HG02798 (cell line): ENCODE results near the gene UBR3.
"Not testable (repeated sequence)": the region's sequence is repeated elsewhere in the genome, so short reads cannot be mapped to it uniquely, and the experiment has no call there.

Source experiments
- ATAC-seq: cut with Tn5 transposase; IDR thresholded peaks from one replicate; pipeline ENCODE4 v1.9.1; 2021; ENCODE audit warnings: mild to moderate bottlenecking; ENCODE audit not compliant: unreplicated experiment, poor library complexity

UBR3 gene

GRCh38 chr2:169827272-169828140, at the start of gene UBR3:
Gene UBR3 (plus strand): TSS chr2:169827454. CDS start chr2:169827508, 54 bp downstream.
- ATAC-seq: peak; percentile 86

GRCh38 chr2:169778446-169778845, 48.8 kb upstream of the UBR3 start:
- no peak for ATAC-seq

- no peak for ATAC-seq
These were observed 45.8 kb upstream of the UBR3 start for GRCh38 chr2:169781249-169782013.

- ATAC-seq: no peak
These were observed 44.7 kb upstream of the UBR3 start for GRCh38 chr2:169782513-169782912.

GRCh38 chr2:169790581-169790980, 36.7 kb upstream of the UBR3 start:
- ATAC-seq: no peak

- ATAC-seq: no peak
These were observed 32.1 kb upstream of the UBR3 start for GRCh38 chr2:169795181-169795580.

- ATAC-seq: no peak
These were observed 30.8 kb upstream of the UBR3 start for GRCh38 chr2:169796441-169796840.

GRCh38 chr2:169797601-169798000, 29.7 kb upstream of the UBR3 start:
- no peak for ATAC-seq

- ATAC-seq: no peak
These were observed 28.9 kb upstream of the UBR3 start for GRCh38 chr2:169798397-169798717.

GRCh38 chr2:169798718-169799592, 28.3 kb upstream of the UBR3 start, which contains the start of gene SSB:
Gene SSB (plus strand): TSS chr2:169798871. CDS start chr2:169800961, 2,090 bp downstream.
- ATAC-seq: peak; percentile 98

GRCh38 chr2:169803480-169803879, 23.8 kb upstream of the UBR3 start:
- ATAC-seq: no peak

- ATAC-seq: no peak
These were observed 20.7 kb upstream of the UBR3 start for GRCh38 chr2:169806586-169806985.

- ATAC-seq: no peak
These were observed 19.0 kb upstream of the UBR3 start for GRCh38 chr2:169808221-169808620.

GRCh38 chr2:169815849-169816248, 11.4 kb upstream of the UBR3 start:
- no peak for ATAC-seq

- not testable (repeated sequence) for ATAC-seq
These were observed 10.3 kb upstream of the UBR3 start for GRCh38 chr2:169816961-169817360.

GRCh38 chr2:169817369-169817768, 9.9 kb upstream of the UBR3 start:
- not testable (repeated sequence) for ATAC-seq

GRCh38 chr2:169818241-169818640, 9.0 kb upstream of the UBR3 start:
- no peak for ATAC-seq

- ATAC-seq: no peak
These were observed 8.1 kb upstream of the UBR3 start for GRCh38 chr2:169819106-169819505.

GRCh38 chr2:169820101-169820500, 7.2 kb upstream of the UBR3 start:
- not testable (repeated sequence) for ATAC-seq

GRCh38 chr2:169822036-169822435, 5.2 kb upstream of the UBR3 start:
- ATAC-seq: no peak
